GM20000 (cell line): Measurements from ENCODE around the gene CBX8.

Source experiments
- DNase-seq: peaks from one replicate; pipeline ENCODE4 v3.0.0; 2012; ENCODE audit warnings: low spot score
- CTCF ChIP-seq: IDR thresholded peaks from 2 replicates; pipeline ENCODE4 v1.5.1; 2012; ENCODE audit warnings: mild to moderate bottlenecking, control low read depth; ENCODE audit errors: extremely low read depth, missing control alignments

Gene CBX8

GRCh38 chr17:79833744-79834564 is 37.1 kb upstream of the CBX8 start:
- no peak for TF ChIP-seq CTCF
- DNase-seq = no peak

- TF ChIP-seq CTCF = no peak
- DNase-seq = no peak
These were observed 36.2 kb upstream of the CBX8 start for GRCh38 chr17:79833110-79833450.

GRCh38 chr17:79832218-79833109 is 35.6 kb upstream of the CBX8 start:
- TF ChIP-seq CTCF = no peak
- DNase-seq = no peak

GRCh38 chr17:79831265-79832217 is 34.7 kb upstream of the CBX8 start:
- no peak for DNase-seq
- no peak for TF ChIP-seq CTCF

- no peak for DNase-seq
- TF ChIP-seq CTCF = no peak
These were observed 33.9 kb upstream of the CBX8 start for GRCh38 chr17:79830763-79831264.

GRCh38 chr17:79830303-79830702 is 33.4 kb upstream of the CBX8 start:
- no peak for DNase-seq
- no peak for TF ChIP-seq CTCF
